Neural crest cell (in vitro differentiated cells): ENCODE data around the gene PCYOX1L. TPM values are rescaled to one million over a fixed set of nuclear protein-coding genes. Genes with fewer than 3 reads are reported as not detected.

ENCODE experiments used
- total RNA-seq: library from RNA; stranded (reverse); gene quantifications from 2 replicates; pipeline ENCODE4 v1.2.1, GENCODE V29; 2021

The PCYOX1L gene
- total RNA-seq, 1 donor from 2014 or later: 22.9 TPM

Other genes starting within 250 kb of the PCYOX1L start
- 2.4 and 3.0 TPM in 2 replicates for gene ABLIM3, start 216.6 kb upstream of the PCYOX1L start, total RNA-seq
- 11.6 and 13.9 TPM in 2 replicates for gene AFAP1L1, start 86.2 kb upstream of the PCYOX1L start, total RNA-seq
- 28.8 and 29.2 TPM in 2 replicates for gene GRPEL2, start 12.5 kb upstream of the PCYOX1L start, total RNA-seq
- not detected in 2 replicates for gene IL17B, start 21.2 kb downstream of the PCYOX1L start, total RNA-seq
- 218 and 219 TPM in 2 replicates for gene CSNK1A1, start 193.4 kb downstream of the PCYOX1L start, total RNA-seq
- 1.9 and 2.3 TPM in 2 replicates for gene ARHGEF37, start 223.5 kb downstream of the PCYOX1L start, total RNA-seq